T47D (cell line): Measurements from ENCODE around the gene EGR1.
"Not testable (repeated sequence)": the region's sequence is repeated elsewhere in the genome, so short reads cannot be mapped to it uniquely, and the experiment has no call there.

Source experiments
- DNase-seq, 2 experiments: peaks; one replicate each; pipeline versions ENCODE4 v3.0.0 to v3.0.0-alpha.2; 2011 to 2012; ENCODE audit warnings: low read depth in 1 of 2, low spot score in 1 of 2
- JUND ChIP-seq: IDR thresholded peaks from 2 replicates; pipeline ENCODE4 v1.6.1; 2012; ENCODE audit warnings: low read depth
- in situ Hi-C: cut with HindIII; loops from 2 replicates; pipeline ENCODE4 v1.10.0; 2016; ENCODE audit warnings: low sequenced_read_pairs, low pct_unique_long_range_greater_than_20kb

EGR1 gene

GRCh38 chr5:138468966-138469539, 3.8 kb downstream of the EGR1 start:
- TF ChIP-seq JUND, result no peak
- in situ Hi-C loops, result no loop called here
- DNase-seq, result no peak

- TF ChIP-seq JUND, result no peak
- in situ Hi-C loops, result no loop called here
- DNase-seq, result no peak
Observed at GRCh38 chr5:138469540-138470321, 4.5 kb downstream of the EGR1 start.

GRCh38 chr5:138470322-138471051, 5.2 kb downstream of the EGR1 start:
- no peak for TF ChIP-seq JUND
- DNase-seq, result no peak

GRCh38 chr5:138471052-138471361, 5.7 kb downstream of the EGR1 start:
- DNase-seq, result no peak
- in situ Hi-C loops, result no loop called here
- TF ChIP-seq JUND, result no peak

More at GRCh38 chr5:138470322-138471051, 5.2 kb downstream of the EGR1 start:
- in situ Hi-C loops, result no loop called here

GRCh38 chr5:138472353-138472752, 7.1 kb downstream of the EGR1 start:
- in situ Hi-C loops, result no loop called here
- DNase-seq, result no peak
- no peak for TF ChIP-seq JUND

- DNase-seq, in situ Hi-C loops: not testable (repeated sequence)
Observed at GRCh38 chr5:138473151-138473550, 7.9 kb downstream of the EGR1 start.

GRCh38 chr5:138476918-138477317, 11.6 kb downstream of the EGR1 start:
- in situ Hi-C loops, result no loop called here
- no peak for DNase-seq
- no peak for TF ChIP-seq JUND

GRCh38 chr5:138482638-138483037, 17.4 kb downstream of the EGR1 start:
- DNase-seq, result no peak
- no peak for TF ChIP-seq JUND
- in situ Hi-C loops, result no loop called here

- in situ Hi-C loops, result no loop called here
- DNase-seq, result no peak
- no peak for TF ChIP-seq JUND
Observed at GRCh38 chr5:138488481-138488945, 23.2 kb downstream of the EGR1 start.

GRCh38 chr5:138489683-138490061, 24.4 kb downstream of the EGR1 start:
- in situ Hi-C loops, result no loop called here
- DNase-seq, result no peak
- no peak for TF ChIP-seq JUND

GRCh38 chr5:138490648-138491283, 25.5 kb downstream of the EGR1 start:
- no peak for DNase-seq
- in situ Hi-C loops, result no loop called here
- no peak for TF ChIP-seq JUND

- in situ Hi-C loops, result no loop called here
- DNase-seq, result peak in 1 of 2 experiments; percentile 60
- no peak for TF ChIP-seq JUND
Observed at GRCh38 chr5:138491284-138491648, 26.0 kb downstream of the EGR1 start.
